SK-N-SH treated with all-trans-retinoic acid at 6 μM for 48 hours (cell line): ENCODE data around the gene COL10A1.

ENCODE experiments used
- ATAC-seq: fragments of 200-7000 bp; cut with Tn5 transposase; 3 replicates; pipeline ENCODE4 v1.9.1; 2020; ENCODE audit warnings: mild to moderate bottlenecking, moderate library complexity
- BACH2 ChIP-seq: fragments of 250-450 bp; sonication (Bioruptor Pico); IDR thresholded peaks from 2 replicates; pipeline ENCODE4 v1.9.0; 2021; ENCODE audit warnings: mild to moderate bottlenecking, borderline replicate concordance
- CSDC2 ChIP-seq: fragments of 250-450 bp; sonication (Bioruptor Pico); IDR thresholded peaks from 2 replicates; pipeline ENCODE4 v1.5.0; 2020; ENCODE audit warnings: mild to moderate bottlenecking, moderate library complexity
- CSRNP3 ChIP-seq: fragments of 250-450 bp; sonication (Bioruptor Pico); IDR thresholded peaks from 2 replicates; pipeline ENCODE4 v1.5.1; 2021; ENCODE audit warnings: mild to moderate bottlenecking, moderate library complexity
- ESRRG ChIP-seq: fragments of 250-450 bp; sonication (Bioruptor Pico); IDR thresholded peaks from 2 replicates; pipeline ENCODE4 v1.6.1; 2021; ENCODE audit warnings: mild to moderate bottlenecking
- GLIS3 ChIP-seq: fragments of 250-450 bp; sonication (Bioruptor Pico); IDR thresholded peaks from 2 replicates; pipeline ENCODE4 v1.5.0; 2020; ENCODE audit warnings: mild to moderate bottlenecking, moderate library complexity
- ISL1 ChIP-seq: fragments of 250-450 bp; sonication (Bioruptor Pico); IDR thresholded peaks from 2 replicates; pipeline ENCODE4 v2.1.2; 2022; ENCODE audit warnings: mild to moderate bottlenecking, moderate library complexity
- OSR1 ChIP-seq: fragments of 250-450 bp; sonication (Bioruptor Pico); IDR thresholded peaks from 2 replicates; pipeline ENCODE4 v1.8.0; 2022; ENCODE audit warnings: moderate library complexity, mild to moderate bottlenecking, inconsistent platforms
- PPARA ChIP-seq: fragments of 250-450 bp; sonication (Bioruptor Pico); IDR thresholded peaks from 2 replicates; pipeline ENCODE4 v1.5.0; 2020; ENCODE audit warnings: mild to moderate bottlenecking, borderline replicate concordance
- RARB ChIP-seq: fragments of 250-450 bp; sonication (Bioruptor Pico); IDR thresholded peaks from 2 replicates; pipeline ENCODE4 v1.8.0; 2021; ENCODE audit warnings: mild to moderate bottlenecking, moderate library complexity
- SNAI2 ChIP-seq: fragments of 250-450 bp; sonication (Bioruptor Pico); IDR thresholded peaks from 2 replicates; pipeline ENCODE4 v1.5.0; 2020; ENCODE audit warnings: mild to moderate bottlenecking, moderate library complexity
- TCF4 ChIP-seq: fragments of 250-450 bp; sonication (Bioruptor Pico); IDR thresholded peaks from 2 replicates; pipeline ENCODE4 v1.8.0; 2021; ENCODE audit warnings: mild to moderate bottlenecking, moderate library complexity, borderline replicate concordance
- TOX ChIP-seq: fragments of 250-450 bp; sonication (Bioruptor Pico); IDR thresholded peaks from 2 replicates; pipeline ENCODE4 v1.8.0; 2021; ENCODE audit warnings: mild to moderate bottlenecking, moderate library complexity, borderline replicate concordance
- TSHZ2 ChIP-seq: fragments of 250-450 bp; sonication (Bioruptor Pico); IDR thresholded peaks from 2 replicates; pipeline ENCODE4 v1.5.0; 2020; ENCODE audit warnings: mild to moderate bottlenecking, moderate library complexity
- ZC3H10 ChIP-seq: fragments of 250-450 bp; sonication (Bioruptor Pico); IDR thresholded peaks from 2 replicates; pipeline ENCODE4 v1.5.1; 2021; ENCODE audit warnings: mild to moderate bottlenecking, moderate library complexity
- ZFP3 ChIP-seq: fragments of 250-450 bp; sonication (Bioruptor Pico); IDR thresholded peaks from 2 replicates; pipeline ENCODE4 v1.5.0; 2020; ENCODE audit warnings: mild to moderate bottlenecking, moderate library complexity
- ZFP30 ChIP-seq: fragments of 450-650 bp; formaldehyde crosslinking; IDR thresholded peaks from 2 replicates; pipeline ENCODE4 v1.5.0; 2022; ENCODE audit warnings: mild to moderate bottlenecking, moderate library complexity
- ZNF565 ChIP-seq: fragments of 450-650 bp; formaldehyde crosslinking; conservative IDR thresholded peaks from 2 replicates; pipeline ENCODE4 v1.5.0; 2020; ENCODE audit warnings: low read depth, mild to moderate bottlenecking, moderate library complexity
- ZNF70 ChIP-seq: fragments of 450-650 bp; formaldehyde crosslinking; IDR thresholded peaks from 2 replicates; pipeline ENCODE4 v1.5.0; 2020; ENCODE audit warnings: mild to moderate bottlenecking, moderate library complexity
- ZNF8 ChIP-seq: fragments of 450-650 bp; formaldehyde crosslinking; IDR thresholded peaks from 2 replicates; pipeline ENCODE4 v1.5.0; 2020; ENCODE audit warnings: mild to moderate bottlenecking, moderate library complexity
- TF ChIP-seq, protein P1 (sequence below): fragments of 250-450 bp; sonication (Bioruptor Pico); IDR thresholded peaks from 2 replicates; pipeline ENCODE4 v1.8.0; 2021; ENCODE audit warnings: low read depth, mild to moderate bottlenecking, moderate library complexity, borderline replicate concordance
- TF ChIP-seq, protein P2 (sequence below): fragments of 250-450 bp; sonication (Bioruptor Pico); IDR thresholded peaks from 2 replicates; pipeline ENCODE4 v1.5.1; 2020; ENCODE audit warnings: low read depth, mild to moderate bottlenecking, moderate library complexity
- TF ChIP-seq, protein P3 (sequence below): fragments of 250-450 bp; sonication (Bioruptor Pico); IDR thresholded peaks from 2 replicates; pipeline ENCODE4 v1.8.0; 2020; ENCODE audit warnings: mild to moderate bottlenecking, moderate library complexity, borderline replicate concordance

COL10A1 gene

DNA sequence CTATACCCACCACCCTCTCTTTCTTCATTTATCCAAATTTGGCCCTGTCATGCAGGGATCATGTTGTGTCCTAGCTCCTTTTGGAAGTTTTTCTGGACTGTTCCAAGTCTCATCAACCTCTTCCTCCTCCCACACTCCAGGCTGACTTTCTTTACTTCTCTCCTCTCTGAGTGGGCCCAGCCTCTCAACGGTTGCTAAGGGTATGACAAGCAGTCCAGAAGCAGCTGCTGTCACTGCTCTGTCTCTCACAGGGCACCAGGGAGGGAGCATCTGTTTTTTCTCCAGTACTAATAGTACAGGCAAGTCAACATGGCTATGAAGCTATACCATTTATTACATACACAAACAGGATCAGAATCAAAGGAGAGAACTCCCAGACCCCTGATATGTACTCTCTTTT lies 17.1 kb downstream of the COL10A1 start:
- ATAC-seq = peak; percentile 31; the same call in 1 of the 3 replicates
- TF ChIP-seq, protein P1, sequence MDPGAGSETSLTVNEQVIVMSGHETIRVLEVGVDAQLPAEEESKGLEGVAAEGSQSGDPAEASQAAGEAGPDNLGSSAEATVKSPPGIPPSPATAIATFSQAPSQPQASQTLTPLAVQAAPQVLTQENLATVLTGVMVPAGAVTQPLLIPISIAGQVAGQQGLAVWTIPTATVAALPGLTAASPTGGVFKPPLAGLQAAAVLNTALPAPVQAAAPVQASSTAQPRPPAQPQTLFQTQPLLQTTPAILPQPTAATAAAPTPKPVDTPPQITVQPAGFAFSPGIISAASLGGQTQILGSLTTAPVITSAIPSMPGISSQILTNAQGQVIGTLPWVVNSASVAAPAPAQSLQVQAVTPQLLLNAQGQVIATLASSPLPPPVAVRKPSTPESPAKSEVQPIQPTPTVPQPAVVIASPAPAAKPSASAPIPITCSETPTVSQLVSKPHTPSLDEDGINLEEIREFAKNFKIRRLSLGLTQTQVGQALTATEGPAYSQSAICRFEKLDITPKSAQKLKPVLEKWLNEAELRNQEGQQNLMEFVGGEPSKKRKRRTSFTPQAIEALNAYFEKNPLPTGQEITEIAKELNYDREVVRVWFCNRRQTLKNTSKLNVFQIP (CRISPR knock-in tag) = no peak
- TF ChIP-seq RARB (CRISPR knock-in tag) = no peak
- TF ChIP-seq GLIS3 = no peak
- no peak for TF ChIP-seq TOX
- TF ChIP-seq, protein P2, sequence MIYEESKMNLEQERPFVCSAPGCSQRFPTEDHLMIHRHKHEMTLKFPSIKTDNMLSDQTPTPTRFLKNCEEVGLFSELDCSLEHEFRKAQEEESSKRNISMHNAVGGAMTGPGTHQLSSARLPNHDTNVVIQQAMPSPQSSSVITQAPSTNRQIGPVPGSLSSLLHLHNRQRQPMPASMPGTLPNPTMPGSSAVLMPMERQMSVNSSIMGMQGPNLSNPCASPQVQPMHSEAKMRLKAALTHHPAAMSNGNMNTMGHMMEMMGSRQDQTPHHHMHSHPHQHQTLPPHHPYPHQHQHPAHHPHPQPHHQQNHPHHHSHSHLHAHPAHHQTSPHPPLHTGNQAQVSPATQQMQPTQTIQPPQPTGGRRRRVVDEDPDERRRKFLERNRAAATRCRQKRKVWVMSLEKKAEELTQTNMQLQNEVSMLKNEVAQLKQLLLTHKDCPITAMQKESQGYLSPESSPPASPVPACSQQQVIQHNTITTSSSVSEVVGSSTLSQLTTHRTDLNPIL (CRISPR knock-in tag) = no peak
- no peak for TF ChIP-seq TCF4
- TF ChIP-seq ZC3H10 = no peak
- no peak for TF ChIP-seq ZFP3 (CRISPR knock-in tag)
- no peak for TF ChIP-seq CSDC2
- TF ChIP-seq ISL1 (CRISPR knock-in tag) = no peak
- no peak for TF ChIP-seq ESRRG (CRISPR knock-in tag)
- TF ChIP-seq ZNF8 (CRISPR knock-in tag) = no peak
- no peak for TF ChIP-seq OSR1 (CRISPR knock-in tag)
- TF ChIP-seq ZFP30 (CRISPR knock-in tag) = no peak
- no peak for TF ChIP-seq CSRNP3
- TF ChIP-seq, all 23 proteins: peak for 0

DNA sequence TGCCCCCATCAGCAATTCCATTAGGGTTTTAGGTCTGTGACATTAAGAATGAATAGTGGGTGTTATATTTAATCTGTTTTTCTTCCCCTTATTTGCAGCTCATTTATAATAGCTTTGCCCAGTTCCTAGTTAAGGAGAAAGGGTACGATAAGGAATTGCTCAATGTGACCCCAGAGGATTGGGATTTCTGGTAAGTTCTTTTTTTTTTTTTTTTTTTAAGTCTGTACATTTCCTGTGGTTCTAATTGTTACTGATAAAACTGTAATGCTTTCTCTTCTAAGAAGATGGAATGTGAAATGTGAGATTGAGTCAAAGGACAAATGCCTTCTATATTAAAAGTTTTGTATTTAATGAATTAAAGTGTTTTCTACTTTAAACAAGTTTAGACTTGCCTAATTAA lies 19.8 kb downstream of the COL10A1 start:
- ATAC-seq = no peak
- TF ChIP-seq ZC3H10 (no peak), TOX (no peak), ZNF70 (CRISPR knock-in tag) (no peak), TSHZ2 (no peak), PPARA (CRISPR knock-in tag) (no peak), ZFP30 (CRISPR knock-in tag) (no peak), GLIS3 (no peak), CSDC2 (no peak), BACH2 (no peak), CSRNP3 (no peak), ZNF565 (no peak), TCF4 (no peak), ZNF8 (CRISPR knock-in tag) (no peak), ESRRG (CRISPR knock-in tag) (no peak), ZFP3 (CRISPR knock-in tag) (no peak), SNAI2 (CRISPR knock-in tag) (no peak)
- TF ChIP-seq, protein P1 (CRISPR knock-in tag) = no peak
- TF ChIP-seq, protein P2 (CRISPR knock-in tag) = no peak
- TF ChIP-seq, protein P3, sequence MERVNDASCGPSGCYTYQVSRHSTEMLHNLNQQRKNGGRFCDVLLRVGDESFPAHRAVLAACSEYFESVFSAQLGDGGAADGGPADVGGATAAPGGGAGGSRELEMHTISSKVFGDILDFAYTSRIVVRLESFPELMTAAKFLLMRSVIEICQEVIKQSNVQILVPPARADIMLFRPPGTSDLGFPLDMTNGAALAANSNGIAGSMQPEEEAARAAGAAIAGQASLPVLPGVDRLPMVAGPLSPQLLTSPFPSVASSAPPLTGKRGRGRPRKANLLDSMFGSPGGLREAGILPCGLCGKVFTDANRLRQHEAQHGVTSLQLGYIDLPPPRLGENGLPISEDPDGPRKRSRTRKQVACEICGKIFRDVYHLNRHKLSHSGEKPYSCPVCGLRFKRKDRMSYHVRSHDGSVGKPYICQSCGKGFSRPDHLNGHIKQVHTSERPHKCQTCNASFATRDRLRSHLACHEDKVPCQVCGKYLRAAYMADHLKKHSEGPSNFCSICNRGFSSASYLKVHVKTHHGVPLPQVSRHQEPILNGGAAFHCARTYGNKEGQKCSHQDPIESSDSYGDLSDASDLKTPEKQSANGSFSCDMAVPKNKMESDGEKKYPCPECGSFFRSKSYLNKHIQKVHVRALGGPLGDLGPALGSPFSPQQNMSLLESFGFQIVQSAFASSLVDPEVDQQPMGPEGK (CRISPR knock-in tag) = no peak
